ENCODE data around the gene AMER2. TPM values are rescaled to one million over a fixed set of nuclear protein-coding genes. Genes with fewer than 3 reads are reported as not detected.

AMER2 gene
- total and polyA plus RNA-seq, 2 experiments from 2014 or later, result 0.31 to 0.76 TPM

DNA sequence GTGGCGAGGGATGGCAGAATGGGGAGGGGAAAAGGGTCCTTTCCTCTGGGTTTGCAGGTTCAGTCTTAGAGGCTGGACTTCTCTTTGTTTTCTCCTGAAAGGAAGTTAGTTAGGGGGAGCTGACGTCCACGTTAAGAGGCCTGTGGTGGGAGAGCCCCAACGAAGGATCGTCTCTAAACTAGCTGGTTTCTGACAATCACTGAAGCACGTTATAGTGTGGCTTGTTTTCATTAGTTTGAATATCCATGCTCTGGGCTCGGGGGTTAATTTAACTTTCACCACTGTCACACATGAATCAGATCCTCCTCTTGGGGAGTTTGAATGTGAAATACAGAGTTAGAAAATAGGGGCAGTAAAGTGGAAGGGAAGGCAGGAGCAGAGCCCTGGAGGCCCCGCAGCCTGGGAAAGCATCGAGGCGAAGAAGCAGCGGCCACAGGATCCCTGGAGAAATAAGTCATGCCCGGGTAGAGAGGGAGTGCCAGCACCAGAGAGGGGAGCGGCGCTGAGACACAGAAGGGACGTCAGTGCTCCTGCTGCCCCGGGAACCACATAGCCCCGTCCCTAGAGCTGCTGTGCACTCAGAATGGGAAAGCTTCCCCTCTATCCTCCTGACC is 31.1 kb upstream of the AMER2 start:
- Histone ChIP-seq H3K36me3 (ENCODE audit: insufficient read depth) (no peaks in the 10 kb centered on the region), H3K9me2 (ENCODE audit: insufficient read depth) (no peaks in the 10 kb centered on the region; the same call in 1 of the 2 replicates), H3F3A (replicated peaks; ENCODE audit: low read depth) (no peaks in the 10 kb centered on the region), H3K27ac (ENCODE audit: low read depth) (no peak overlapping the region), H2AFZ (peak overlapping the region; percentile 94), H3K4me1 (ENCODE audit: insufficient read depth) (no peaks in the 10 kb centered on the region; the same call in none of the 2 replicates), H3K79me2 (replicated peaks; ENCODE audit: insufficient read depth) (no peaks in the 10 kb centered on the region), H3K4me3 (no peak overlapping the region), H4K20me1 (replicated peaks; ENCODE audit: insufficient read depth) (no peaks in the 10 kb centered on the region), H3K27me3 (ENCODE audit: insufficient read depth) (no peaks in the 10 kb centered on the region), H3K4me2 (no peak overlapping the region)
- ATAC-seq, result peak; percentile 60
- no peak for TF ChIP-seq EZH2 (IDR thresholded peaks at IDR 0.05; ENCODE audit: low read depth, unreplicated experiment)
- no peak for TF ChIP-seq STAT1 (IDR thresholded peaks at IDR 0.05; ENCODE audit: unreplicated experiment)
- TF ChIP-seq, protein P1, sequence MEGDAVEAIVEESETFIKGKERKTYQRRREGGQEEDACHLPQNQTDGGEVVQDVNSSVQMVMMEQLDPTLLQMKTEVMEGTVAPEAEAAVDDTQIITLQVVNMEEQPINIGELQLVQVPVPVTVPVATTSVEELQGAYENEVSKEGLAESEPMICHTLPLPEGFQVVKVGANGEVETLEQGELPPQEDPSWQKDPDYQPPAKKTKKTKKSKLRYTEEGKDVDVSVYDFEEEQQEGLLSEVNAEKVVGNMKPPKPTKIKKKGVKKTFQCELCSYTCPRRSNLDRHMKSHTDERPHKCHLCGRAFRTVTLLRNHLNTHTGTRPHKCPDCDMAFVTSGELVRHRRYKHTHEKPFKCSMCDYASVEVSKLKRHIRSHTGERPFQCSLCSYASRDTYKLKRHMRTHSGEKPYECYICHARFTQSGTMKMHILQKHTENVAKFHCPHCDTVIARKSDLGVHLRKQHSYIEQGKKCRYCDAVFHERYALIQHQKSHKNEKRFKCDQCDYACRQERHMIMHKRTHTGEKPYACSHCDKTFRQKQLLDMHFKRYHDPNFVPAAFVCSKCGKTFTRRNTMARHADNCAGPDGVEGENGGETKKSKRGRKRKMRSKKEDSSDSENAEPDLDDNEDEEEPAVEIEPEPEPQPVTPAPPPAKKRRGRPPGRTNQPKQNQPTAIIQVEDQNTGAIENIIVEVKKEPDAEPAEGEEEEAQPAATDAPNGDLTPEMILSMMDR (conservative IDR thresholded peaks at IDR 0.05; ENCODE audit: low read depth in 2 of 2), result no peak
- no peak for TF ChIP-seq JUNB (IDR thresholded peaks at IDR 0.05; ENCODE audit: unreplicated experiment)
- Mint-ChIP-seq H3K27ac (no peak overlapping the region), H3K4me1 (peaks cover 15% of the 10 kb centered on the region; the same call in 2 of the 3 replicates), H3K4me3 (no peak overlapping the region), H3K27me3 (ENCODE audit: insufficient read depth, low read depth, poor library complexity) (no peaks in the 10 kb centered on the region), H3K36me3 (ENCODE audit: low read depth) (no peaks in the 10 kb centered on the region; the same call in 2 of the 3 replicates), H3K9me3 (peaks cover 2% of the 10 kb centered on the region; the same call in 1 of the 3 replicates)
- peak; percentile 15 for DNase-seq (ENCODE audit: low spot score)

DNA sequence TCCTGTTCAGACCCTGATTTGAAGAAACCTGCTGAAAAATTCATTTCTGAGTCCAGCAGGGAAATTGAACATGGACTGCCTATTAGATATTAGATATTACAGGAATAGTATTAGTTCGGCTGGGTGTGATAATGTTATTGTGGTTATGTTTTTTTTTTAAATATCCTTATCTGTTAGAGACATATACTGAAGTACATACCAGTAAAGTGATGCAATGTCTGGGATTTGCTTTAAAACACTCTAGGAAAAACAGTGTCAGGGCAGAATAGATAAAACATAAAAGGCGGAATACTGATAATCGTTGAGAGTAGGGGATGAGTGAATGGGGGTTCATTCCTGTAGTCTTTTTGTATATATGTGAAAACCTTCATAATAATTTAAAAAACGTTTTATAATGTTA is 28.7 kb upstream of the AMER2 start:
- DNase-seq (ENCODE audit: low spot score) (no peak), ATAC-seq (no peak)
- H3K4me1 Mint-ChIP-seq, result peaks cover 15% of the 10 kb centered on the region; the same call in 2 of the 3 replicates
- no peak overlapping the region for H3K4me3 Mint-ChIP-seq
- H3K27me3 Mint-ChIP-seq (ENCODE audit: insufficient read depth, low read depth, poor library complexity), result peaks cover 1% of the 10 kb centered on the region
- H3K36me3 Mint-ChIP-seq (ENCODE audit: low read depth), result no peaks in the 10 kb centered on the region
- no peaks in the 10 kb centered on the region for H3K36me3 ChIP-seq (ENCODE audit: insufficient read depth)
- no peak overlapping the region for H3K4me3 ChIP-seq
- H3K9me2 ChIP-seq (ENCODE audit: insufficient read depth), result peaks cover 6% of the 10 kb centered on the region; the same call in 1 of the 2 replicates
- H4K20me1 ChIP-seq (replicated peaks; ENCODE audit: insufficient read depth), result no peaks in the 10 kb centered on the region
- no peaks in the 10 kb centered on the region for H3K79me2 ChIP-seq (replicated peaks; ENCODE audit: insufficient read depth)
- no peaks in the 10 kb centered on the region for H3F3A ChIP-seq (replicated peaks; ENCODE audit: low read depth)
- H3K9me3 Mint-ChIP-seq, result peaks cover 5% of the 10 kb centered on the region; the same call in 1 of the 3 replicates
- no peak overlapping the region for H3K4me2 ChIP-seq
- H3K4me1 ChIP-seq (ENCODE audit: insufficient read depth), result no peaks in the 10 kb centered on the region; the same call in none of the 2 replicates
- H3K27me3 ChIP-seq (ENCODE audit: insufficient read depth), result no peaks in the 10 kb centered on the region
- H3K27ac Mint-ChIP-seq, result no peak overlapping the region
- no peak overlapping the region for H3K27ac ChIP-seq (ENCODE audit: low read depth)
- no peak overlapping the region for H2AFZ ChIP-seq
- TF ChIP-seq JUNB (IDR thresholded peaks at IDR 0.05; ENCODE audit: unreplicated experiment), result no peak
- TF ChIP-seq, protein P2, sequence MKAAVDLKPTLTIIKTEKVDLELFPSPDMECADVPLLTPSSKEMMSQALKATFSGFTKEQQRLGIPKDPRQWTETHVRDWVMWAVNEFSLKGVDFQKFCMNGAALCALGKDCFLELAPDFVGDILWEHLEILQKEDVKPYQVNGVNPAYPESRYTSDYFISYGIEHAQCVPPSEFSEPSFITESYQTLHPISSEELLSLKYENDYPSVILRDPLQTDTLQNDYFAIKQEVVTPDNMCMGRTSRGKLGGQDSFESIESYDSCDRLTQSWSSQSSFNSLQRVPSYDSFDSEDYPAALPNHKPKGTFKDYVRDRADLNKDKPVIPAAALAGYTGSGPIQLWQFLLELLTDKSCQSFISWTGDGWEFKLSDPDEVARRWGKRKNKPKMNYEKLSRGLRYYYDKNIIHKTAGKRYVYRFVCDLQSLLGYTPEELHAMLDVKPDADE (IDR thresholded peaks at IDR 0.05), result no peak
- TF ChIP-seq, protein P3, sequence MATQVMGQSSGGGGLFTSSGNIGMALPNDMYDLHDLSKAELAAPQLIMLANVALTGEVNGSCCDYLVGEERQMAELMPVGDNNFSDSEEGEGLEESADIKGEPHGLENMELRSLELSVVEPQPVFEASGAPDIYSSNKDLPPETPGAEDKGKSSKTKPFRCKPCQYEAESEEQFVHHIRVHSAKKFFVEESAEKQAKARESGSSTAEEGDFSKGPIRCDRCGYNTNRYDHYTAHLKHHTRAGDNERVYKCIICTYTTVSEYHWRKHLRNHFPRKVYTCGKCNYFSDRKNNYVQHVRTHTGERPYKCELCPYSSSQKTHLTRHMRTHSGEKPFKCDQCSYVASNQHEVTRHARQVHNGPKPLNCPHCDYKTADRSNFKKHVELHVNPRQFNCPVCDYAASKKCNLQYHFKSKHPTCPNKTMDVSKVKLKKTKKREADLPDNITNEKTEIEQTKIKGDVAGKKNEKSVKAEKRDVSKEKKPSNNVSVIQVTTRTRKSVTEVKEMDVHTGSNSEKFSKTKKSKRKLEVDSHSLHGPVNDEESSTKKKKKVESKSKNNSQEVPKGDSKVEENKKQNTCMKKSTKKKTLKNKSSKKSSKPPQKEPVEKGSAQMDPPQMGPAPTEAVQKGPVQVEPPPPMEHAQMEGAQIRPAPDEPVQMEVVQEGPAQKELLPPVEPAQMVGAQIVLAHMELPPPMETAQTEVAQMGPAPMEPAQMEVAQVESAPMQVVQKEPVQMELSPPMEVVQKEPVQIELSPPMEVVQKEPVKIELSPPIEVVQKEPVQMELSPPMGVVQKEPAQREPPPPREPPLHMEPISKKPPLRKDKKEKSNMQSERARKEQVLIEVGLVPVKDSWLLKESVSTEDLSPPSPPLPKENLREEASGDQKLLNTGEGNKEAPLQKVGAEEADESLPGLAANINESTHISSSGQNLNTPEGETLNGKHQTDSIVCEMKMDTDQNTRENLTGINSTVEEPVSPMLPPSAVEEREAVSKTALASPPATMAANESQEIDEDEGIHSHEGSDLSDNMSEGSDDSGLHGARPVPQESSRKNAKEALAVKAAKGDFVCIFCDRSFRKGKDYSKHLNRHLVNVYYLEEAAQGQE (IDR thresholded peaks at IDR 0.05; ENCODE audit: unreplicated experiment), result no peak
- no peak for TF ChIP-seq EZH2phosphoT487 (IDR thresholded peaks at IDR 0.05; ENCODE audit: unreplicated experiment)
- TF ChIP-seq POLR2AphosphoS5 (IDR thresholded peaks at IDR 0.05; ENCODE audit: low read depth), result no peak
- TF ChIP-seq, protein P1 (conservative IDR thresholded peaks at IDR 0.05; ENCODE audit: low read depth in 2 of 2), result no peak
- no peak for TF ChIP-seq NANOG (IDR thresholded peaks at IDR 0.05; ENCODE audit: borderline replicate concordance)
- TF ChIP-seq STAT1 (IDR thresholded peaks at IDR 0.05; ENCODE audit: unreplicated experiment), result no peak
- no peak for TF ChIP-seq ZNF114 (CRISPR knock-in tag; IDR thresholded peaks at IDR 0.05)
- TF ChIP-seq EZH2 (IDR thresholded peaks at IDR 0.05; ENCODE audit: low read depth, unreplicated experiment), result no peak
- TF ChIP-seq CREB1 (CRISPR knock-in tag; IDR thresholded peaks at IDR 0.05; ENCODE audit: low read depth), result no peak

Measured in GM23338 (cell line).